ENCODE measurements around the gene PGAM2. TPM values are rescaled to one million over a fixed set of nuclear protein-coding genes. Genes with fewer than 3 reads are reported as not detected.
A peak's percentile ranks its signal among the peaks of the same experiment; 100 is the strongest.

The PGAM2 gene
- total RNA-seq, 1 donor from 2014 or later = 618 TPM

GRCh38 chr7:44076101-44076895, 10.9 kb upstream of the PGAM2 start:
- Histone ChIP-seq H3K27ac (ENCODE audit: low read depth, low read length) (no peak overlapping the region), H3K27me3 (ENCODE audit: control insufficient read depth in 3 of 3, insufficient read depth in 3 of 3, low read length in 3 of 3) (no peaks in the 10 kb centered on the region), H3K36me3 (ENCODE audit: control insufficient read depth in 3 of 3, insufficient read depth in 3 of 3, low read length in 3 of 3) (peaks cover 41 to 56% (median 47%) of the 10 kb centered on the region in 3 donors), H3K9me3 (ENCODE audit: control insufficient read depth in 3 of 3, low read length in 3 of 3) (no peaks in the 10 kb centered on the region), H3K4me1 (ENCODE audit: control insufficient read depth in 3 of 3, insufficient read depth in 3 of 3, low read length in 3 of 3) (peaks cover 71 to 83% (median 79%) of the 10 kb centered on the region in 3 donors), H3K4me3 (ENCODE audit: low read length in 3 of 3) (no peak overlapping the region), H3K9ac (ENCODE audit: low read depth in 1 of 3, low read length in 3 of 3) (peak overlapping the region in 1 of 3 donors; percentile 50)

GRCh38 chr7:44075296-44076075, 10.1 kb upstream of the PGAM2 start:
- Histone ChIP-seq H3K9me3 (ENCODE audit: control insufficient read depth in 3 of 3, low read length in 3 of 3) (no peaks in the 10 kb centered on the region), H3K9ac (ENCODE audit: low read depth in 1 of 3, low read length in 3 of 3) (no peak overlapping the region), H3K4me3 (ENCODE audit: low read length in 3 of 3) (no peak overlapping the region), H3K4me1 (ENCODE audit: control insufficient read depth in 3 of 3, insufficient read depth in 3 of 3, low read length in 3 of 3) (peaks cover 63 to 81% (median 77%) of the 10 kb centered on the region in 3 donors), H3K27ac (ENCODE audit: low read depth, low read length) (no peak overlapping the region), H3K27me3 (ENCODE audit: control insufficient read depth in 3 of 3, insufficient read depth in 3 of 3, low read length in 3 of 3) (no peaks in the 10 kb centered on the region), H3K36me3 (ENCODE audit: control insufficient read depth in 3 of 3, insufficient read depth in 3 of 3, low read length in 3 of 3) (peaks cover 41 to 56% (median 47%) of the 10 kb centered on the region in 3 donors)

GRCh38 chr7:44074349-44074695, 9.0 kb upstream of the PGAM2 start:
- H3K27ac ChIP-seq (ENCODE audit: low read depth, low read length) = peak overlapping the region; percentile 8
- no peaks in the 10 kb centered on the region for H3K9me3 ChIP-seq (ENCODE audit: control insufficient read depth in 3 of 3, low read length in 3 of 3)
- peak overlapping the region in 2 of 3 donors; percentile 20 to 79 for H3K9ac ChIP-seq (ENCODE audit: low read depth in 1 of 3, low read length in 3 of 3)
- peaks cover 52 to 69% (median 65%) of the 10 kb centered on the region in 3 donors for H3K4me1 ChIP-seq (ENCODE audit: control insufficient read depth in 3 of 3, insufficient read depth in 3 of 3, low read length in 3 of 3)
- H3K27me3 ChIP-seq (ENCODE audit: control insufficient read depth in 3 of 3, insufficient read depth in 3 of 3, low read length in 3 of 3) = no peaks in the 10 kb centered on the region
- H3K4me3 ChIP-seq (ENCODE audit: low read length in 3 of 3) = no peak overlapping the region
- peaks cover 31 to 48% (median 36%) of the 10 kb centered on the region in 3 donors for H3K36me3 ChIP-seq (ENCODE audit: control insufficient read depth in 3 of 3, insufficient read depth in 3 of 3, low read length in 3 of 3)

GRCh38 chr7:44073664-44074348, 8.4 kb upstream of the PGAM2 start:
- Histone ChIP-seq H3K9ac (ENCODE audit: low read depth in 1 of 3, low read length in 3 of 3) (peak overlapping the region; percentile 48 to 79 (median 53)), H3K4me3 (ENCODE audit: low read length in 3 of 3) (peak overlapping the region in 1 of 3 donors; percentile 45), H3K9me3 (ENCODE audit: control insufficient read depth in 3 of 3, low read length in 3 of 3) (no peaks in the 10 kb centered on the region), H3K27ac (ENCODE audit: low read depth, low read length) (peak overlapping the region; percentile 8), H3K27me3 (ENCODE audit: control insufficient read depth in 3 of 3, insufficient read depth in 3 of 3, low read length in 3 of 3) (no peaks in the 10 kb centered on the region), H3K36me3 (ENCODE audit: control insufficient read depth in 3 of 3, insufficient read depth in 3 of 3, low read length in 3 of 3) (peaks cover 26 to 44% (median 31%) of the 10 kb centered on the region in 3 donors), H3K4me1 (ENCODE audit: control insufficient read depth in 3 of 3, insufficient read depth in 3 of 3, low read length in 3 of 3) (peaks cover 47 to 64% (median 60%) of the 10 kb centered on the region in 3 donors)

GRCh38 chr7:44072364-44073231, 7.2 kb upstream of the PGAM2 start:
- no peaks in the 10 kb centered on the region for H3K27me3 ChIP-seq (ENCODE audit: control insufficient read depth in 3 of 3, insufficient read depth in 3 of 3, low read length in 3 of 3)
- peak overlapping the region; percentile 32 for H3K27ac ChIP-seq (ENCODE audit: low read depth, low read length)
- H3K9me3 ChIP-seq (ENCODE audit: control insufficient read depth in 3 of 3, low read length in 3 of 3) = no peaks in the 10 kb centered on the region
- H3K4me1 ChIP-seq (ENCODE audit: control insufficient read depth in 3 of 3, insufficient read depth in 3 of 3, low read length in 3 of 3) = peaks cover 46 to 60% (median 55%) of the 10 kb centered on the region in 3 donors
- H3K4me3 ChIP-seq (ENCODE audit: low read length in 3 of 3) = peak overlapping the region in 1 of 3 donors; percentile 45
- H3K36me3 ChIP-seq (ENCODE audit: control insufficient read depth in 3 of 3, insufficient read depth in 3 of 3, low read length in 3 of 3) = peaks cover 19 to 33% (median 22%) of the 10 kb centered on the region in 3 donors
- peak overlapping the region in 1 of 3 donors; percentile 79 for H3K9ac ChIP-seq (ENCODE audit: low read depth in 1 of 3, low read length in 3 of 3)

- Histone ChIP-seq H3K27me3 (ENCODE audit: control insufficient read depth in 3 of 3, insufficient read depth in 3 of 3, low read length in 3 of 3) (no peaks in the 10 kb centered on the region), H3K27ac (ENCODE audit: low read depth, low read length) (peak overlapping the region; percentile 32), H3K9ac (ENCODE audit: low read depth in 1 of 3, low read length in 3 of 3) (peak overlapping the region in 2 of 3 donors; percentile 7 to 79), H3K4me1 (ENCODE audit: control insufficient read depth in 3 of 3, insufficient read depth in 3 of 3, low read length in 3 of 3) (peaks cover 46 to 60% (median 57%) of the 10 kb centered on the region in 3 donors), H3K9me3 (ENCODE audit: control insufficient read depth in 3 of 3, low read length in 3 of 3) (no peaks in the 10 kb centered on the region), H3K36me3 (ENCODE audit: control insufficient read depth in 3 of 3, insufficient read depth in 3 of 3, low read length in 3 of 3) (peaks cover 16 to 26% (median 18%) of the 10 kb centered on the region in 3 donors), H3K4me3 (ENCODE audit: low read length in 3 of 3) (no peak overlapping the region)
Measured at GRCh38 chr7:44071726-44072363, 6.5 kb upstream of the PGAM2 start.

- Histone ChIP-seq H3K36me3 (ENCODE audit: control insufficient read depth in 3 of 3, insufficient read depth in 3 of 3, low read length in 3 of 3) (peaks cover 0 to 9% (median 6%) of the 10 kb centered on the region in 3 donors), H3K9ac (ENCODE audit: low read depth in 1 of 3, low read length in 3 of 3) (peak overlapping the region in 1 of 3 donors; percentile 60), H3K4me3 (ENCODE audit: low read length in 3 of 3) (peak overlapping the region in 1 of 3 donors; percentile 22), H3K4me1 (ENCODE audit: control insufficient read depth in 3 of 3, insufficient read depth in 3 of 3, low read length in 3 of 3) (peaks cover 50 to 73% (median 67%) of the 10 kb centered on the region in 3 donors), H3K9me3 (ENCODE audit: control insufficient read depth in 3 of 3, low read length in 3 of 3) (no peaks in the 10 kb centered on the region), H3K27ac (ENCODE audit: low read depth, low read length) (peak overlapping the region; percentile 33), H3K27me3 (ENCODE audit: control insufficient read depth in 3 of 3, insufficient read depth in 3 of 3, low read length in 3 of 3) (no peaks in the 10 kb centered on the region)
Measured at GRCh38 chr7:44068054-44068453, 2.7 kb upstream of the PGAM2 start.

- Histone ChIP-seq H3K4me1 (ENCODE audit: control insufficient read depth in 3 of 3, insufficient read depth in 3 of 3, low read length in 3 of 3) (peaks cover 48 to 73% (median 67%) of the 10 kb centered on the region in 3 donors), H3K27ac (ENCODE audit: low read depth, low read length) (peak overlapping the region; percentile 33)
Measured at GRCh38 chr7:44067064-44067951, 1.9 kb upstream of the PGAM2 start.

More at GRCh38 chr7:44067064-44067951, 1.9 kb upstream of the PGAM2 start:
- no peaks in the 10 kb centered on the region for H3K27me3 ChIP-seq (ENCODE audit: control insufficient read depth in 3 of 3, insufficient read depth in 3 of 3, low read length in 3 of 3)
- H3K9ac ChIP-seq (ENCODE audit: low read depth in 1 of 3, low read length in 3 of 3) = peak overlapping the region in 2 of 3 donors; percentile 3 to 60
- H3K36me3 ChIP-seq (ENCODE audit: control insufficient read depth in 3 of 3, insufficient read depth in 3 of 3, low read length in 3 of 3) = peaks cover 1 to 12% (median 3%) of the 10 kb centered on the region in 3 donors
- H3K4me3 ChIP-seq (ENCODE audit: low read length in 3 of 3) = peak overlapping the region in 2 of 3 donors; percentile 16 to 22
- H3K9me3 ChIP-seq (ENCODE audit: control insufficient read depth in 3 of 3, low read length in 3 of 3) = no peaks in the 10 kb centered on the region
